Mesenchymal stem cell (in vitro differentiated cells and primary cell): ENCODE results near the gene PRRC2C.
"Not testable (repeated sequence)": the region's sequence is repeated elsewhere in the genome, so short reads cannot be mapped to it uniquely, and the experiment has no call there.

Experiments
- DNase-seq: peaks from one replicate; pipeline ENCODE4 v3.0.0-alpha.2; 2013
- H2AFZ ChIP-seq: one replicate; pipeline ENCODE4 v1.6.1; 2013; ENCODE audit warnings: low read depth, mild to moderate bottlenecking, control low read depth, inconsistent platforms, low read length, moderate library complexity
- H2AK5ac ChIP-seq: 2 replicates; pipeline ENCODE4 v1.6.1; 2013; ENCODE audit warnings: low read length, moderate library complexity, mild to moderate bottlenecking, inconsistent platforms; ENCODE audit not compliant: severe bottlenecking
- H2BK120ac ChIP-seq: one replicate; pipeline ENCODE4 v1.6.1; 2013; ENCODE audit warnings: low read depth, mild to moderate bottlenecking, inconsistent platforms, low read length, moderate library complexity
- H2BK12ac ChIP-seq, 2 experiments: one replicate each; pipeline ENCODE4 v1.6.1; 2013; ENCODE audit warnings: inconsistent platforms in 2 of 2, low read length in 2 of 2, mild to moderate bottlenecking in 2 of 2, moderate library complexity in 2 of 2, control low read depth in 1 of 2
- H2BK15ac ChIP-seq: one replicate; pipeline ENCODE4 v1.6.1; 2013; ENCODE audit warnings: mild to moderate bottlenecking, low read depth, inconsistent platforms; ENCODE audit not compliant: poor library complexity, severe bottlenecking
- H2BK5ac ChIP-seq: 2 replicates; pipeline ENCODE4 v1.6.1; 2013; ENCODE audit warnings: low read depth, mild to moderate bottlenecking, low read length, control low read depth, inconsistent platforms; ENCODE audit not compliant: poor library complexity, severe bottlenecking
- H3K14ac ChIP-seq, 2 experiments: one replicate each; pipeline ENCODE4 v1.6.1; 2013; ENCODE audit warnings: inconsistent platforms in 2 of 2, low read length in 2 of 2, control low read depth in 1 of 2, mild to moderate bottlenecking in 1 of 2, moderate library complexity in 1 of 2
- H3K18ac ChIP-seq, 2 experiments: one replicate each; pipeline ENCODE4 v1.6.1; 2013; ENCODE audit warnings: inconsistent platforms in 2 of 2, low read length in 2 of 2, control low read depth in 1 of 2, low read depth in 1 of 2, mild to moderate bottlenecking in 1 of 2
- H3K23ac ChIP-seq, 2 experiments: one replicate each; pipeline ENCODE4 v1.6.1; 2013; ENCODE audit warnings: inconsistent platforms in 2 of 2, low read length in 2 of 2, mild to moderate bottlenecking in 2 of 2, moderate library complexity in 2 of 2, control low read depth in 1 of 2
- H3K27ac ChIP-seq: 2 replicates; pipeline ENCODE4 v1.5.1; 2013; ENCODE audit warnings: mild to moderate bottlenecking, moderate library complexity, low read length, control low read depth, inconsistent platforms; ENCODE audit not compliant: poor library complexity, severe bottlenecking
- H3K27me3 ChIP-seq, 2 experiments: 2 replicates each; pipeline versions ENCODE4 v1.6.1 to v1.7.0; 2013; ENCODE audit warnings: low read length in 2 of 2, mild to moderate bottlenecking in 2 of 2, moderate library complexity in 2 of 2, control low read depth in 1 of 2, inconsistent platforms in 1 of 2; ENCODE audit not compliant: control insufficient read depth in 1 of 2, insufficient read depth in 1 of 2
- H3K36me3 ChIP-seq, 2 experiments: 2 replicates each; pipeline versions ENCODE4 v1.6.1 to v1.7.0; 2013; ENCODE audit warnings: low read length in 2 of 2, control low read depth in 1 of 2, inconsistent platforms in 1 of 2, low read depth in 1 of 2, mild to moderate bottlenecking in 1 of 2; ENCODE audit not compliant: insufficient read depth in 2 of 2, control insufficient read depth in 1 of 2
- H3K4ac ChIP-seq, 2 experiments: one replicate each; pipeline ENCODE4 v1.6.1; 2013; ENCODE audit warnings: inconsistent platforms in 2 of 2, low read length in 2 of 2, mild to moderate bottlenecking in 2 of 2, moderate library complexity in 2 of 2, control low read depth in 1 of 2, low read depth in 1 of 2
- H3K4me1 ChIP-seq: 2 replicates; pipeline ENCODE4 v1.6.1; 2013; ENCODE audit warnings: low read depth, low read length, control low read depth; ENCODE audit not compliant: control insufficient read depth, insufficient read depth
- H3K4me2 ChIP-seq: 2 replicates; pipeline ENCODE4 v1.6.1; 2013; ENCODE audit warnings: low read length, mild to moderate bottlenecking, inconsistent platforms; ENCODE audit not compliant: poor library complexity, severe bottlenecking
- H3K4me3 ChIP-seq, 2 experiments: 2 replicates each; pipeline versions ENCODE4 v1.5.1 to v1.7.0; 2013; ENCODE audit warnings: low read length in 2 of 2, mild to moderate bottlenecking in 2 of 2, control low read depth in 1 of 2, low read depth in 1 of 2; ENCODE audit not compliant: insufficient read depth in 1 of 2
- H3K79me1 ChIP-seq: replicated peaks from 2 replicates; pipeline ENCODE4 v1.6.1; 2013; ENCODE audit warnings: mild to moderate bottlenecking, control low read depth, low read length, inconsistent platforms; ENCODE audit not compliant: poor library complexity, severe bottlenecking
- H3K9ac ChIP-seq: 2 replicates; pipeline ENCODE4 v1.7.0; 2013; ENCODE audit warnings: mild to moderate bottlenecking, low read length, moderate library complexity
- H3K9me3 ChIP-seq: 2 replicates; pipeline ENCODE4 v1.7.0; 2013; ENCODE audit warnings: mild to moderate bottlenecking, low read length; ENCODE audit not compliant: control insufficient read depth
- H4K8ac ChIP-seq: one replicate; pipeline ENCODE4 v1.6.1; 2013; ENCODE audit warnings: inconsistent platforms, mild to moderate bottlenecking, low read length, moderate library complexity
- H4K91ac ChIP-seq: one replicate; pipeline ENCODE4 v1.6.1; 2013; ENCODE audit warnings: mild to moderate bottlenecking, low read length, inconsistent platforms
- WGBS: methylation state at CpG from one replicate; pipeline ENCODE4 v1.1.7; 2013; ENCODE audit warnings: mixed read lengths; 5-methylcytosine and 5-hydroxymethylcytosine counted together

PRRC2C gene

DNA sequence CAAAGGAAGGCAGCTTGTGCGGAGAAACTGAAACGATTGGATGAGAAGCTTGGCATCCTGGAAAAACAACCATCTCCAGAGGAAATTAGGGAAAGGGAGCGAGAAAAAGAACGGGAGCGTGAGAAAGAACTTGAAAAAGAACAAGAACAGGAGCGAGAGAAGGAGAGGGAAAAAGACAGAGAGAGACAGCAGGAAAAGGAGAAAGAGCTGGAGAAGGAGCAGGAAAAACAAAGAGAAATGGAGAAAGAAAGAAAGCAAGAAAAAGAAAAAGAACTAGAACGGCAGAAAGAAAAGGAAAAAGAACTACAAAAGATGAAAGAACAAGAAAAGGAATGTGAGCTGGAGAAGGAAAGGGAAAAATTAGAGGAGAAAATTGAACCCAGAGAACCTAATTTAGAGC is 47.2 kb downstream of the PRRC2C start:
- H4K91ac ChIP-seq: no peak overlapping the region
- no peaks in the 10 kb centered on the region for H3K9me3 ChIP-seq
- H3K36me3 ChIP-seq: peaks cover 27 to 97% of the 10 kb centered on the region in 2 experiments
- H2BK15ac ChIP-seq: no peak overlapping the region
- H3K4me1 ChIP-seq: no peaks in the 10 kb centered on the region
- no peak overlapping the region for H2BK120ac ChIP-seq
- no peak overlapping the region for H2BK12ac ChIP-seq
- H3K4me2 ChIP-seq: no peak overlapping the region
- H3K14ac ChIP-seq: no peak overlapping the region
- no peak overlapping the region for H3K27ac ChIP-seq
- no peak overlapping the region for H2BK5ac ChIP-seq
- no peak overlapping the region for H3K4me3 ChIP-seq
- no peak overlapping the region for H2AK5ac ChIP-seq
- WGBS: 99% methylated on average over 7 of the region's 7 CpGs
- H3K23ac ChIP-seq: no peak overlapping the region
- H2AFZ ChIP-seq: no peak overlapping the region
- no peaks in the 10 kb centered on the region for H3K27me3 ChIP-seq
- DNase-seq: no peak
- no peak overlapping the region for H3K18ac ChIP-seq
- no peak overlapping the region for H4K8ac ChIP-seq
- H3K79me1 ChIP-seq: peaks cover 21% of the 10 kb centered on the region
- H3K4ac ChIP-seq: no peak overlapping the region
- H3K9ac ChIP-seq: no peak overlapping the region

DNA sequence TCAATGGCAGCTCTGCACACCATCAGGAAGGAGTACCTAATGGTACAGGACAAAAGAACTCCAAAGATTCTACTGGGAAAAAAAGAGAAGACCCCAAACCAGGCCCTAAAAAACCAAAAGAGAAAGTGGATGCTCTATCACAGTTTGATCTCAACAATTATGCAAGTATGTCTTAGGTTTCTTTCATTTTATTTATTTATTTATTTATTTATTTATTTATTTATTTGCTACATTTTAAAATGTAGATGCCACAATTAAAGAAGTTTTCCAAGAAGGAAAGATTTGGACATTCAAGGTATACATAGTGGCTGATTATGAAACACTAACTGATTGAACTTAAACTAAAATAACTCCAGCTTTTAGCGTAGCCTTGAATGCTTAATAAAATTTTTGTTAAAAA is 60.2 kb downstream of the PRRC2C start:
- no peak overlapping the region for H2BK12ac ChIP-seq
- no peak overlapping the region for H3K4me3 ChIP-seq
- H3K4me2 ChIP-seq: no peak overlapping the region
- H2AK5ac ChIP-seq: no peak overlapping the region
- no peak overlapping the region for H3K27ac ChIP-seq
- no peak overlapping the region for H3K18ac ChIP-seq
- H3K36me3 ChIP-seq: peaks cover 42 to 98% of the 10 kb centered on the region in 2 experiments
- WGBS: 100% methylated on average over 1 of the region's 1 CpG
- no peak for DNase-seq
- H2BK120ac ChIP-seq: no peak overlapping the region
- no peak overlapping the region for H2BK15ac ChIP-seq
- H3K27me3 ChIP-seq: no peaks in the 10 kb centered on the region
- H4K8ac ChIP-seq: no peak overlapping the region
- no peak overlapping the region for H2BK5ac ChIP-seq
- no peak overlapping the region for H3K23ac ChIP-seq
- H3K14ac ChIP-seq: no peak overlapping the region
- H3K4ac ChIP-seq: no peak overlapping the region
- H3K79me1 ChIP-seq: peaks cover 20% of the 10 kb centered on the region
- H3K9ac ChIP-seq: no peak overlapping the region
- no peaks in the 10 kb centered on the region for H3K9me3 ChIP-seq
- no peak overlapping the region for H4K91ac ChIP-seq
- no peaks in the 10 kb centered on the region for H3K4me1 ChIP-seq
- no peak overlapping the region for H2AFZ ChIP-seq

DNA sequence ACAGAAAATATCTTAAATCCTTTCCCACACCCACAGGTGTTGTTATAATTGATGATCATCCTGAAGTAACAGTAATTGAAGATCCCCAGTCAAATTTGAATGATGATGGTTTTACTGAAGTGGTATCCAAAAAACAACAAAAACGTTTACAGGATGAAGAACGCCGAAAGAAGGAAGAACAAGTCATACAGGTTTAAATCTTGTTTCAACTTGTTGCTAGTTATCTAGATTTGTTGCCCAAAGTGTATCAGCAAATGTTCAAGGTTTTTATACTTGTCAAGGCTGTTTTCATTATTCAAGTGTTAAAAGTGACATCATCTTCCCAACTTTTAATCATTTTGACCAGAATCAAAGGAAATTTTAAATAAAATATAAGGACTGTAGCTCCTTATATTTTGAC is 64.7 kb downstream of the PRRC2C start:
- no peak overlapping the region for H3K9ac ChIP-seq
- no peaks in the 10 kb centered on the region for H3K4me1 ChIP-seq
- H2BK12ac ChIP-seq: no peak overlapping the region
- H3K4me3 ChIP-seq: no peak overlapping the region
- no peak overlapping the region for H2BK120ac ChIP-seq
- no peak overlapping the region for H2AK5ac ChIP-seq
- H3K27me3 ChIP-seq: no peaks in the 10 kb centered on the region
- no peak overlapping the region for H3K14ac ChIP-seq
- no peak overlapping the region for H2BK5ac ChIP-seq
- WGBS: 91% methylated on average over 3 of the region's 3 CpGs
- H3K36me3 ChIP-seq: peaks cover 17 to 64% of the 10 kb centered on the region in 2 experiments
- H4K8ac ChIP-seq: no peak overlapping the region
- no peak for DNase-seq
- no peak overlapping the region for H3K4ac ChIP-seq
- H3K18ac ChIP-seq: no peak overlapping the region
- H2AFZ ChIP-seq: no peak overlapping the region
- H3K9me3 ChIP-seq: no peaks in the 10 kb centered on the region
- H2BK15ac ChIP-seq: no peak overlapping the region
- H3K27ac ChIP-seq: no peak overlapping the region
- no peak overlapping the region for H4K91ac ChIP-seq
- H3K79me1 ChIP-seq: peaks cover 3% of the 10 kb centered on the region
- H3K4me2 ChIP-seq: no peak overlapping the region
- no peak overlapping the region for H3K23ac ChIP-seq

DNA sequence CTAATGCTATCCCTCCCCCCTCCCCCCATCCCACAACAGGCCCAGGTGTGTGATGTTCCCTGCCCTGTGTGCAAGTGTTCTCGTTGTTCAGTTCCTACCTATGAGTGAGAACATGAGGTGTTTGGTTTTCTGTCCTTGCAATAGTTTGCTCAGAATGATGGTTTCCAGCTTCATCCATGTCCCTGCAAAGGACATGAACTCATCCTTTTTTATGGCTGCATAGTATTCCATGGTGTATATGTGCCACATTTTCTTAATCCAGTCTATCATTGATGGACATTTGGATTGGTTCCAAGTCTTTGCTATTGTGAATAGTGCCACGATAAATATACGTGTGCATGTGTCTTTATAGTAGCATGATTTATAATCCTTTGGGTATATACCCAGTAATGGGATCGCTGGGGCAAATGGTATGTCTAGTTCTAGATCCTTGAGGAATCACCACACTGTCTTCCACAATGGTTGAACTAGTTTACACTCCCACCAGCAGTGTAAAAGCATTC is 65.3 kb downstream of the PRRC2C start:
- DNase-seq: not testable (repeated sequence)

More for the DNA sequence above, 65.3 kb downstream of the PRRC2C start:
- no CpG with 5 or more reads among the region's 4 CpGs for WGBS
- H3K14ac ChIP-seq, H3K9ac ChIP-seq, H3K79me1 ChIP-seq, H3K27ac ChIP-seq, H3K23ac ChIP-seq, H3K4me3 ChIP-seq, H2AFZ ChIP-seq, H3K4me1 ChIP-seq, H4K91ac ChIP-seq, H2BK15ac ChIP-seq, H3K4me2 ChIP-seq, H3K9me3 ChIP-seq, H3K27me3 ChIP-seq, H2BK5ac ChIP-seq, H4K8ac ChIP-seq, H2BK120ac ChIP-seq, H3K4ac ChIP-seq, H3K18ac ChIP-seq, H2BK12ac ChIP-seq, H2AK5ac ChIP-seq: not testable (repeated sequence)
- peaks cover 18 to 64% of the 10 kb centered on the region in 2 experiments for H3K36me3 ChIP-seq
